SK-N-MC (cell line): Measurements from ENCODE around the gene BCOR.
A peak's percentile ranks its signal among the peaks of the same experiment; 100 is the strongest.

Experiments
- DNase-seq: peaks from one replicate; pipeline ENCODE4 v3.0.0-alpha.2; 2011; ENCODE audit warnings: low read depth, low spot score
- H3K27ac ChIP-seq: fragments of 200-600 bp; sonication (generic); 2 replicates; pipeline ENCODE4 v1.5.1; 2016; ENCODE audit warnings: mixed run types
- H3K36me3 ChIP-seq: fragments of 200-600 bp; sonication (generic); 2 replicates; pipeline ENCODE4 v1.6.1; 2017; ENCODE audit warnings: antibody characterized with exemption, low read length, mixed read lengths; ENCODE audit not compliant: insufficient read depth
- H3K4me3 ChIP-seq: fragments of 200-600 bp; sonication (generic); 2 replicates; pipeline ENCODE4 v1.5.1; 2016
- H3K9ac ChIP-seq: fragments of 200-600 bp; sonication (generic); 2 replicates; pipeline ENCODE4 v1.8.0; 2017; ENCODE audit warnings: mixed run types, mixed read lengths; ENCODE audit not compliant: insufficient read length
- H3K9me3 ChIP-seq: fragments of 200-600 bp; sonication (generic); 2 replicates; pipeline ENCODE4 v1.6.1; 2017; ENCODE audit warnings: low read depth, mild to moderate bottlenecking, antibody characterized with exemption, low read length, moderate library complexity, mixed read lengths
- EZH2 ChIP-seq: fragments of 200-600 bp; sonication (generic); IDR thresholded peaks from one replicate; pipeline ENCODE4 v1.6.1; 2017; ENCODE audit warnings: antibody characterized with exemption
- FOXP2 ChIP-seq: optimal IDR thresholded peaks from 2 replicates; pipeline ENCODE3; 2011; ENCODE audit warnings: mild to moderate bottlenecking, moderate library complexity; ENCODE audit not compliant: insufficient read depth; ENCODE audit errors: extremely low read length, control extremely low read depth
- POLR2AphosphoS5 ChIP-seq: IDR thresholded peaks from 2 replicates; pipeline ENCODE4 v1.6.1; 2012; ENCODE audit warnings: mild to moderate bottlenecking, low read depth, low read length, borderline replicate concordance

Gene BCOR

DNA sequence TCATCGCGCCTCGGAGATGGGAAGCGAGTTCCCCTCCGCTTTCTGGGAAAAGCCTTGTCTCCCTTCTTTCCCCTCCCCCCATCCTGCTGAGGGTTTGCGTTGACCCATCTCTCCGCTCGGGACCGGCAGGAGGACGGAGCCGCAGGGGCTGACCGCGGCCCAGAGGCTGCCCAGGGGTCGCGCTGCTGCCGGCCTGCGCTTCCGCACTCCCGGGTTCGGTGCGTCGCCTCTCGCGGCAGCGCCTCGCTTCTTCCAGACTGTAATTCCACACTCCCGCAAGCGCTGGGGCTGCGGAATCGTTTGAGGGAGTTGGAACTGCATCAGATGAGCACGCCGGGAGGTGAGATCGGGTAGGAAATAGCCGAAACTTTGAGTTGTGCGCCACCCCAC is 88.3 kb downstream of the BCOR start:
- Histone ChIP-seq H3K27ac (peak overlapping the region; percentile 46; the same call in 1 of the 2 replicates), H3K9me3 (no peaks in the 10 kb centered on the region), H3K4me3 (peak overlapping the region; percentile 75), H3K36me3 (no peaks in the 10 kb centered on the region), H3K9ac (no peak overlapping the region)
- no peak for DNase-seq
- TF ChIP-seq POLR2AphosphoS5 (no peak), EZH2 (no peak)

DNA sequence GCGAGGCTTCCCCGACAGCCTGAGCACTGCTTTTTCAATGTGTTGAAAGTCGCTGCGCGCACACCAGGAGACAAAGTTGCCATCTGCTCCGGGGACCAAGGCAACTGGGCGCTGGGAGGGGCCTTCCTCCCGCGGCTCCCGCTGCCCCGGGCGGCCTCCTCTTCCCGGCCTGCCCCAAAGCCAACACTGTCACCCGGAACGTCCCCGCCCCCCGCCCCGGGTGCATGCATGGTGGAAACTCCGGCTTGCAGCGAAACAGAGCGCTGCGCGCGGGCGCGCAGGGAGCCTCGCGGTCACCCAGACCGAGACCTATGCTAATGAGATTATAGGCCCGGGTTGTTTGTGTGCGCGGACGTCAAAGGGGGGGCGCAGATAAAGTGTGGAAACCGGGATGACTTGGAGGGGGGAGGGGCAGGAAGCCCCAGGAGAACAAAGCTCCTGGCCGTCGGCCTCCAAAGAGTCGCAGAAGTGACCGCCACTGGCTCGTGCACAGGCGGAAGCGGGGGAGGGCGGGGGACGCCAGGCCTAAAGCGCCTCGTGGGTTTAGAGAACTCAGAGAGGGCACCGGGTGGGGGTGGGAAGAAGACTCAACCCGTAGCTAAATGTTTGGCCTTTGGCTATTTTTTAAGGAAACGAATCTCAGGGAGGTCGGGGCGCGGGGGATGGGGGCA is 88.8 kb downstream of the BCOR start:
- peak overlapping the region; percentile 92 for H3K27ac ChIP-seq
- no peak overlapping the region for H3K9ac ChIP-seq
- H3K4me3 ChIP-seq = peak overlapping the region; percentile 75
- no peaks in the 10 kb centered on the region for H3K9me3 ChIP-seq
- TF ChIP-seq POLR2AphosphoS5 (no peak), FOXP2 (no peak), EZH2 (no peak)
- no peaks in the 10 kb centered on the region for H3K36me3 ChIP-seq
- DNase-seq = no peak

DNA sequence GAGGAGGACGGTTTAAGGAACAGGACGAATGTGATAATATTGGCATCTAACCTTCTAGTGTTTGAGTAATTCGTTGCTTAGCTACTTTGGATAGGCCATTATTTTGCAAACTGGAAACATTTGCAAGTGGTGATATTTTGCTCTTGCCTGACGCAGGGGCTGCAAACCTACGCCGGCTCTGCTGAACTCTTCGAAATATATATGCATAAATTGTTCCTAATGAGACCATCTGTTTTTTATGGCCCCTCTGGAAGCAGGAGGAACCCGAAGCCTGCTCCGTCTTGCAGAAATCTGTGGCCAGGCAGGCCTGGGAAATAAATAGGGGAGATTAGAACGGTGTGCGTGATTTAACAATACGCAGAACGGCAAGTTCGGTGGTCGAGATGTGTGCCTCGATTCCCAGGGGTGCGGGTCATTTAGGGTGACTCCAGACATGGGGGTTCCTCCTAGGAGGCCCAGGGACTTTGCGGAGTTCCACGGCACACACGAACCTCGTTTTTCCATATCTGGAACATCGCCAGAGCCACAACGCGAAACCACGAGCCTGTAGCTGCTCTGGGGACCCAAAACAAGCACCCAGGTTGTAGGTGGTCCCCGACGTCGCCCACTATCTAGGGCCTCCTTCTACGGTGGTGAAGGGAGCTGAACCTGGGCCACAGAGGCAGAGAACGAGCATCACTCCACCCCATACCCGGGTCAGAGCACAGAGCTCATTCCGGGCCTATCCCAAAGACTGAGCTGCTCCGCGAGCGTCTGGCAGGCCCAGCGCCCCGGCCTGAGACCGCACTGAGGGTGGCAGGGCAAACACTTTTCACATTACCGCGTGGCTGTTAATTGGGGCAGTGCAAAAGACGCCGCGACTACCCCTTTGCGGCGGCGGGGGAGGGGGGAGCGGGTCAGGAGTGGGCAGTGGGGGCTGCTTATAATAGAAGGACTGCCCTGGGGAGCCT is 89.7 kb downstream of the BCOR start:
- no peak for TF ChIP-seq EZH2
- TF ChIP-seq FOXP2 = no peak
- TF ChIP-seq POLR2AphosphoS5 = no peak
- Histone ChIP-seq H3K36me3 (no peaks in the 10 kb centered on the region), H3K9ac (peak overlapping the region; percentile 32), H3K9me3 (no peaks in the 10 kb centered on the region), H3K27ac (peak overlapping the region; percentile 92), H3K4me3 (peak overlapping the region; percentile 75)
- DNase-seq = peak; percentile 66

DNA sequence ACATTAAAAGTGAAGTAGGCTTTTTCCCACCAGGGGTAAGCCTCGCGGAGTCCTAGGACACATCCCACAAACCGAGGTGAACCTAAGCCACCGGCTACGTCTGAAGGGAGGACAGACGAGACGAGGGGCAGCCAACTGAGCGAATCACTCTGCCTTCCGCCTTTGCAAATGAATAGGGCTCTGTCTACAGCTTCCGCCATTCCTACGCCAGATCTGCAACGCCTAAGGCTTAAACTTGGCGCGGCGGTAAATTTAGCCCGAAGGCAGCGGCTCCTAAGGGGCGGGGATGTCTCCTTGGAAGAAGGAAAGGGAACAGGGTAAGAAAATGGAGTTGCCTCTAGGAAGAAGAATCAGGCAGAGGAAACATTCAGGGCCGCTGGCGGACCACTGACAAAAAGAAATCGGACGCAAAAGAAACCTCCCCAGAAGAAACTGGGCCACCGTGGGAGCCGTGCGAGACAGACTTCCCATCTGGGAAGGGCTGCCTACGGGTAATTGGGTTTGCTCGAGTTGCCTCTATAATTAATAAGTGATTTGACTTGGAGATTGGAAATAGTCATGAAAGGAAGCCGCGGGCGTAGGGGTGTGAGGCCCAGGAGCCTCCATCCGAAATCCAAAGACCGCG is 90.5 kb downstream of the BCOR start:
- TF ChIP-seq POLR2AphosphoS5 (no peak; the same call in 1 of the 2 replicates), FOXP2 (no peak), EZH2 (no peak)
- Histone ChIP-seq H3K9me3 (no peaks in the 10 kb centered on the region), H3K4me3 (peak overlapping the region; percentile 75), H3K36me3 (no peaks in the 10 kb centered on the region), H3K27ac (peak overlapping the region; percentile 92), H3K9ac (no peak overlapping the region)
- peak; percentile 20 for DNase-seq

DNA sequence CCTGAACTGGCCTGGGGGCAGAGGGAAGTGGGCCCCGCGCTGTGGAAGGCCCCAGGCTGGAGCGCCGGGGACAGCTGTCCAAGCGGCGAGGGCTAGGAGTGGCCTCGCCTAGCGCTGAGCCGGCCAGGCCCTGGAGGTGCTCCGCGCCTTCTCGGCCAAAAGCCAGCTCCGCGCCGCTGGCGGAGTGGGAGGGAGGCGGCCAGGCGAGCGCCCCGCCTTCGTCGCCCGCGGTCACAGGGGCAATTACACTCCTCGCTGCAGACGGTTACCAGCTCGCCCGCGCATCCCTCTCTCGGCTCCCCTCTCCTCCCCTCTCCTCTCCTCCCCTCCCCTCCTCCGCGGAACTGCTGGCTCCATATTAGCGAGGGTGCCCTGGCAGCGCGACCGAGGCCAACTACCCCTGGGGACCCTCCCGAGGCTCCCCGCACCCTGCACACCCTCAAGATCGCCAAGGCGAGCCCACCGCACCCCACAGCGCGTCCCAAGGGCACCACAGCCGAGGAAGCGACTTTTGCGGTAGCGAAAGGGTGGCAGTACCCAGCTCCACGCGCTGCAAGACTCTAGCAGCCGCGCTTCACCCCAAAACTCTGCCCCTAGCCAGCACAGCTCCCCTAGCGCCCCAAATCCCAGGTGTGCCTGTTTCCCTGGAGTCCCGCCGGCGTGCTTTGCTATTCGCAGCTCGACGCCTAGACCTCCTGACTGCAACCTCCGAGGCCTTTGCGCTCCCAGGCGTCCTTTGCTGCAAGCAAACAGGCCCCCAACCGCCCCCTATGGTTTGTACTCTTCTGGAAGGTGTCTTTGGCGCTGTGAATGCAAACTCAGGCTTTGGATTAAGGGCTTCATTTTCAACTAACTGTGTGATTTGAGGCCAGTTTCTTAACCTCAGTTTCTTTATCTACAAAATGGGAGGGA is 91.4 kb downstream of the BCOR start:
- no peak overlapping the region for H3K9ac ChIP-seq
- peak overlapping the region; percentile 92 for H3K27ac ChIP-seq
- no peaks in the 10 kb centered on the region for H3K36me3 ChIP-seq
- no peak for TF ChIP-seq POLR2AphosphoS5
- TF ChIP-seq EZH2 = no peak
- no peak for TF ChIP-seq FOXP2
- peak overlapping the region; percentile 75 for H3K4me3 ChIP-seq
- H3K9me3 ChIP-seq = no peaks in the 10 kb centered on the region
- DNase-seq = no peak

DNA sequence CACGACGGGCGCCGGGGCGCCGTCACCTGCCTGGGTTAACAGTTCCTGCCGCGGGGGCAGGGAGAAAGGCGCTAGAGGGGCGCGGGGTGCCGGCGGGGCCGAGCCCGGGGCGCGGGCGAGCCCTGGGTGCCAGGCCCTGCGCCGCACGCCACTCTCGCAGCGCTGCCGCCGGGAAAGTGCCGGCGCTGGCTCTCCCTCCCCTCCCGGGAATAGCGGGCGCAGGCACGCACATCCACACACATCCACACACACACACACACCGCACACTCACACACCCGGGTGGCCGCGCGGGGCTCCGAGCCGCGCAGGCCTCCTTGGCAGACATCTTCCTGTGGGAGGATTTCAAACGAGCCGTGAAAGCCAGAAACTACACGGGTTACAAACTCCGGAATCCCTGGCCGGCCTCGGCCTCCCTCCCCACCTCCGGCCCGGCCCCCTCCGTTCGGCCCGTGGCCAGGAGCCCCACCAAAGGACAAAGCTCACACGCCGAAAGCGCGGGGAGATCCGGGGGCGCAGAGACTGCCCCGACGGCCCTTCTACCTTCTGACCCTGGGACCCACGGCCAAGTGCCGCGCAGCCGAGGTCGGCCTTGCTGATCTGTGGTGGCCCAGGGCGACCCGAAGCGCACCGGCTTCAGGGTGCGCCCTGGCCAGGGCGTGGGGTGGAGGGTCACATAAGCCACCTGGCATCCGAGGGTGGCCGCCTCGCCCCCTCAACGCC is 92.3 kb downstream of the BCOR start:
- no peak for TF ChIP-seq EZH2
- TF ChIP-seq FOXP2 = no peak
- no peak for TF ChIP-seq POLR2AphosphoS5
- Histone ChIP-seq H3K27ac (no peak overlapping the region), H3K36me3 (no peaks in the 10 kb centered on the region), H3K9ac (no peak overlapping the region), H3K9me3 (no peaks in the 10 kb centered on the region), H3K4me3 (no peak overlapping the region)
- DNase-seq = no peak

DNA sequence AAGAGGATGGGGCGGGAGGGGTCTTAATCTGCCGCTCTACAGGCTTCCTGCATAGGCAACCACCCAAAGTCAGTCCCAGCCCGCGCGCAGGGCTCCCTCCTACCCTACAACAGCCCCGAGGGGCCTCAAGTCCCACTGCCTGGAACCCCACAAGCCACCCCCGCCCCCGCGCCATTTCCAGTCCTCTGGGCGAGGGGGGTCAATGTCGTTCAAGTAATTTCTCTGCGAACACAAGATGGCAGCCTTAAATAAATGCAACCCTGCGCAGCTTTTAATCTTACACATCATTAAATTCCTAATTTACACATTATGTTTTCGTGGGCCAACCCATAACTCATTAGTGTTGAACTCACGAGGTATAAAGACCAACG is 92.9 kb downstream of the BCOR start:
- Histone ChIP-seq H3K36me3 (no peaks in the 10 kb centered on the region), H3K4me3 (no peak overlapping the region), H3K9me3 (no peaks in the 10 kb centered on the region), H3K27ac (no peak overlapping the region), H3K9ac (no peak overlapping the region)
- TF ChIP-seq FOXP2 = no peak
- no peak for TF ChIP-seq EZH2
- TF ChIP-seq POLR2AphosphoS5 = no peak
- DNase-seq = no peak

DNA sequence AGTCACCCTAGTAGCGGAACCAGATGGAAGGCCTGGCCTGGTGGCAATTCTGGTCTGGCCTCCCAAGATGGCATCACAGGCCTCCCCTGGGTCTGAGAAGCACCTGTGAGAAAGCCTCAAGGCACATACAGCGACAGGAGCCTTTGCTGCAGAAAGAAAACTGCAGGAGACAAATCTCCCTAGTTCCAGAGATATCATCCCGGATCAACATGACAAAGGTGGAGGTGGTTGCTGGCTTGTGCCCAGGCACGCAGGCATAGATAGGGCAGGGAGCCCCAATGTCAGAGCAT is 93.6 kb downstream of the BCOR start:
- 0 out of 2 replicates have a peak overlapping the region, but pooled peaks have one; percentile 13 for H3K27ac ChIP-seq
- no peak for DNase-seq
- no peaks in the 10 kb centered on the region for H3K9me3 ChIP-seq
- H3K9ac ChIP-seq = no peak overlapping the region
- no peaks in the 10 kb centered on the region for H3K36me3 ChIP-seq
- no peak overlapping the region for H3K4me3 ChIP-seq
- TF ChIP-seq EZH2 (no peak), POLR2AphosphoS5 (no peak), FOXP2 (no peak)
